ENCODE data around the gene TNS3. TPM values are rescaled to one million over a fixed set of nuclear protein-coding genes. Genes with fewer than 3 reads are reported as not detected.

Gene TNS3
- total RNA-seq, 1 experiment from 2014 or later = 143 TPM

DNA sequence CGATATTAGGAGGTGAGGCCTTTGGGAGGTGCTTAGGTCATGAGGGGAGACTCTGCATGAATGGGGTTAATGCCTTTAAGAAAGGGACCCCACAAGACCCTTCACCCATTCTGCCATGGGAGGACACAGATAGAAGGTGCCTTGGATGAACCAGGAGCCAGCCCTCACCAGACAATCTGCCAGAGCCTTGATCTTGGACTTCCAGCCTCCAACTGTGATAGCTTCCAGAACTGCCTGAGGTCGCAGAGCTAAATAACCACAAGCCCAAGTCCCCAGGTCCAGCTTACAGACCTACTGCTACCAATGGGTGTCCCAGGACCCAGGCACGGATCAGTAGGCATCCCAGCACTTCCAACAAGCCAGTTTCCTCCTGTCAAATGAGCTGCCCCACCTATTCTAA, 37.5 kb downstream of the TNS3 start:
- H3K4me1 ChIP-seq (replicated peaks; ENCODE audit: insufficient read depth) = peaks cover 11% of the 10 kb centered on the region
- H3K36me3 ChIP-seq (ENCODE audit: low read depth) = peaks cover 49% of the 10 kb centered on the region
- no peak overlapping the region for H3K27ac ChIP-seq
- ChIA-PET POLR2A (ENCODE audit: unreplicated experiment) (no interaction called here), CTCF (interaction anchor here (1.0 kb wide), 1 partner anchor 93 kb away, joined by 6 read pairs; no protein-coding TSS in a partner anchor)
- no peaks in the 10 kb centered on the region for H3K27me3 ChIP-seq (ENCODE audit: insufficient read depth, low read depth)
- peaks cover 44% of the 10 kb centered on the region; the same call in 1 of the 2 replicates for H3F3A ChIP-seq (ENCODE audit: insufficient read depth, low read depth)
- TF ChIP-seq CTCF (conservative IDR thresholded peaks at IDR 0.05) = no peak
- TF ChIP-seq EZH2 (IDR thresholded peaks at IDR 0.05; ENCODE audit: low read depth) = no peak
- H2AFZ ChIP-seq = no peak overlapping the region
- BruUV-seq (replicated peaks) = no TSS peak
- peaks cover 82% of the 10 kb centered on the region for H4K20me1 ChIP-seq (ENCODE audit: insufficient read depth)
- H3K9me2 ChIP-seq (ENCODE audit: insufficient read depth) = no peaks in the 10 kb centered on the region
- H3K4me3 ChIP-seq = no peak overlapping the region
- peaks cover 100% of the 10 kb centered on the region for H3K79me2 ChIP-seq (ENCODE audit: low read depth)
- DNase-seq = no peak
- no peaks in the 10 kb centered on the region for H3K9me3 ChIP-seq (ENCODE audit: insufficient read depth, low read depth)
- no peak overlapping the region for H3K4me2 ChIP-seq
- intact Hi-C loops (cut with micrococcal nuclease; ENCODE audit: unreplicated experiment) = no loop called here

DNA sequence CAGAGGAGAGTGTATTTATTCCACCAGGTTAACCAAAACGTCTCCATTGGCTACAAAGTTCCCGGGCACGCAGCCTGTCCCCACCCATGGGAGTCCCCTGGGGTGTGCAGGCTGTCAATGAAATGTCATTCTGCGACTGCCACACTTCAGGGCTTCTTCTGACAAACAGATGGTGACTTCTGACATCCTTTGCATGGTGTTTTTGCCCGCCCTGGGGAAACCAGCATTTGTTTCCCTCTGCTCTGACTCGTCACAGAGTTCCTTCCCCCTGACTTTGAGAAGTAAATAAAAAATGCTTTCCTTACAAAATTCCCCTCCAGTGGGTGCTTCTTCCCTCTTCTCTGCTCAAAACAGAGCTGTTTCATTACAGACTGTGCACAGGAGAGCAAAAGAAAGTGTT, 38.2 kb downstream of the TNS3 start:
- peaks cover 100% of the 10 kb centered on the region for H3K79me2 ChIP-seq (ENCODE audit: low read depth)
- ChIA-PET CTCF (no interaction called here), POLR2A (ENCODE audit: unreplicated experiment) (no interaction called here)
- no peak overlapping the region for H3K4me3 ChIP-seq
- intact Hi-C loops (cut with micrococcal nuclease; ENCODE audit: unreplicated experiment) = no loop called here
- peaks cover 47% of the 10 kb centered on the region; the same call in 1 of the 2 replicates for H3F3A ChIP-seq (ENCODE audit: insufficient read depth, low read depth)
- no TSS peak for BruUV-seq (replicated peaks)
- H3K27me3 ChIP-seq (ENCODE audit: insufficient read depth, low read depth) = no peaks in the 10 kb centered on the region
- peaks cover 49% of the 10 kb centered on the region for H3K36me3 ChIP-seq (ENCODE audit: low read depth)
- no peak overlapping the region for H3K27ac ChIP-seq
- H3K4me1 ChIP-seq (replicated peaks; ENCODE audit: insufficient read depth) = peaks cover 18% of the 10 kb centered on the region
- H3K4me2 ChIP-seq = no peak overlapping the region
- no peaks in the 10 kb centered on the region for H3K9me2 ChIP-seq (ENCODE audit: insufficient read depth)
- no peak for DNase-seq
- TF ChIP-seq CTCF (conservative IDR thresholded peaks at IDR 0.05) = no peak
- H4K20me1 ChIP-seq (ENCODE audit: insufficient read depth) = peaks cover 86% of the 10 kb centered on the region
- H2AFZ ChIP-seq = no peak overlapping the region
- H3K9me3 ChIP-seq (ENCODE audit: insufficient read depth, low read depth) = no peaks in the 10 kb centered on the region

GRCh38 chr7:47543056-47543455, 38.9 kb downstream of the TNS3 start:
- peaks cover 24% of the 10 kb centered on the region for H3K4me1 ChIP-seq (replicated peaks; ENCODE audit: insufficient read depth)
- H3K9me2 ChIP-seq (ENCODE audit: insufficient read depth) = no peaks in the 10 kb centered on the region
- no peaks in the 10 kb centered on the region for H3K9me3 ChIP-seq (ENCODE audit: insufficient read depth, low read depth)
- intact Hi-C loops (cut with micrococcal nuclease; ENCODE audit: unreplicated experiment) = no loop called here
- ChIA-PET CTCF (no interaction called here), POLR2A (ENCODE audit: unreplicated experiment) (no interaction called here)
- H3K36me3 ChIP-seq (ENCODE audit: low read depth) = peaks cover 49% of the 10 kb centered on the region
- no peak for DNase-seq
- no peak overlapping the region for H3K4me3 ChIP-seq
- no peak overlapping the region for H2AFZ ChIP-seq
- H3F3A ChIP-seq (ENCODE audit: insufficient read depth, low read depth) = peaks cover 50% of the 10 kb centered on the region; the same call in 1 of the 2 replicates
- H3K27ac ChIP-seq = no peak overlapping the region
- no peak for TF ChIP-seq EZH2 (IDR thresholded peaks at IDR 0.05; ENCODE audit: low read depth)
- TF ChIP-seq CTCF (conservative IDR thresholded peaks at IDR 0.05) = no peak
- no TSS peak for BruUV-seq (replicated peaks)
- H3K27me3 ChIP-seq (ENCODE audit: insufficient read depth, low read depth) = no peaks in the 10 kb centered on the region
- H3K4me2 ChIP-seq = no peak overlapping the region
- peaks cover 86% of the 10 kb centered on the region for H4K20me1 ChIP-seq (ENCODE audit: insufficient read depth)
- H3K79me2 ChIP-seq (ENCODE audit: low read depth) = peaks cover 100% of the 10 kb centered on the region
